Measurements from ENCODE around the gene MICB.
A peak's percentile ranks its signal among the peaks of the same experiment; 100 is the strongest.

MICB gene

DNA sequence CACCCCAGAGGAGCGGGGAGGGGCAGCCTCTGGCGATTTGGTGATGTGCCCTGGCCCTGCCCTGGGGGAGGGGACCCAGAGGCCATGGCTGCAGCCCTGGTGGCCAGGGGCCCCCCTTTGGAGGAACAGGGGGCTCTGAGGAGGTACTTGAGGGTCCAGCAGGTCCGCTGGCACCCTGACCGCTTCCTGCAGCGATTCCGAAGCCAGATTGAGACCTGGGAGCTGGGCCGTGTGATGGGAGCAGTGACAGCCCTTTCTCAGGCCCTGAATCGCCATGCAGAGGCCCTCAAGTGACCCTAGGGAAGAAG is 60.3 kb downstream of the MICB start:
- no peak overlapping the region for H3K9ac ChIP-seq (ENCODE audit: low read length)
- H3K23ac ChIP-seq (ENCODE audit: low read length in 2 of 2), result no peak overlapping the region
- peaks cover 22% of the 10 kb centered on the region for H3K79me1 ChIP-seq (replicated peaks; ENCODE audit: low read length, poor library complexity, severe bottlenecking)
- no peak overlapping the region for H2AFZ ChIP-seq (ENCODE audit: low read depth, low read length)
- H4K91ac ChIP-seq (ENCODE audit: low read length), result peak overlapping the region; percentile 93
- H3K4me1 ChIP-seq (ENCODE audit: control insufficient read depth, insufficient read depth, low read depth, low read length), result peaks cover 25% of the 10 kb centered on the region
- H3K4me2 ChIP-seq (ENCODE audit: low read length, poor library complexity, severe bottlenecking), result no peak overlapping the region
- peak overlapping the region; percentile 79 for H4K8ac ChIP-seq (ENCODE audit: low read length)
- H3K36me3 ChIP-seq (ENCODE audit: control insufficient read depth in 1 of 2, insufficient read depth in 2 of 2, low read depth in 1 of 2, low read length in 2 of 2), result peaks cover 31 to 69% of the 10 kb centered on the region in 2 experiments
- peak overlapping the region; percentile 59 to 82 for H2BK12ac ChIP-seq (ENCODE audit: low read length in 2 of 2)
- no peak overlapping the region for H2BK5ac ChIP-seq (ENCODE audit: low read depth, low read length, poor library complexity, severe bottlenecking)
- peak overlapping the region; percentile 34 for H2AK5ac ChIP-seq (ENCODE audit: low read length, severe bottlenecking)
- peak overlapping the region; percentile 96 for H2BK120ac ChIP-seq (ENCODE audit: low read depth, low read length)
- H3K18ac ChIP-seq (ENCODE audit: low read depth in 1 of 2, low read length in 2 of 2), result peak overlapping the region; percentile 56 to 95
- 98% methylated on average over 8 of the region's 8 CpGs for WGBS
- peak overlapping the region; percentile 6 to 93 for H3K4ac ChIP-seq (ENCODE audit: low read depth in 1 of 2, low read length in 2 of 2)
- H3K27me3 ChIP-seq (ENCODE audit: control insufficient read depth in 1 of 2, insufficient read depth in 1 of 2, low read length in 2 of 2), result no peaks in the 10 kb centered on the region
- peak overlapping the region; percentile 98 for H2BK15ac ChIP-seq (ENCODE audit: low read depth, poor library complexity, severe bottlenecking)
- H3K14ac ChIP-seq (ENCODE audit: low read length in 2 of 2), result no peak overlapping the region
- no peaks in the 10 kb centered on the region for H3K9me3 ChIP-seq (ENCODE audit: control insufficient read depth, low read length)
- H3K4me3 ChIP-seq (ENCODE audit: insufficient read depth in 1 of 2, low read depth in 1 of 2, low read length in 2 of 2), result no peak overlapping the region
- no peak overlapping the region for H3K27ac ChIP-seq (ENCODE audit: low read length, poor library complexity, severe bottlenecking)
- no peak for DNase-seq

DNA sequence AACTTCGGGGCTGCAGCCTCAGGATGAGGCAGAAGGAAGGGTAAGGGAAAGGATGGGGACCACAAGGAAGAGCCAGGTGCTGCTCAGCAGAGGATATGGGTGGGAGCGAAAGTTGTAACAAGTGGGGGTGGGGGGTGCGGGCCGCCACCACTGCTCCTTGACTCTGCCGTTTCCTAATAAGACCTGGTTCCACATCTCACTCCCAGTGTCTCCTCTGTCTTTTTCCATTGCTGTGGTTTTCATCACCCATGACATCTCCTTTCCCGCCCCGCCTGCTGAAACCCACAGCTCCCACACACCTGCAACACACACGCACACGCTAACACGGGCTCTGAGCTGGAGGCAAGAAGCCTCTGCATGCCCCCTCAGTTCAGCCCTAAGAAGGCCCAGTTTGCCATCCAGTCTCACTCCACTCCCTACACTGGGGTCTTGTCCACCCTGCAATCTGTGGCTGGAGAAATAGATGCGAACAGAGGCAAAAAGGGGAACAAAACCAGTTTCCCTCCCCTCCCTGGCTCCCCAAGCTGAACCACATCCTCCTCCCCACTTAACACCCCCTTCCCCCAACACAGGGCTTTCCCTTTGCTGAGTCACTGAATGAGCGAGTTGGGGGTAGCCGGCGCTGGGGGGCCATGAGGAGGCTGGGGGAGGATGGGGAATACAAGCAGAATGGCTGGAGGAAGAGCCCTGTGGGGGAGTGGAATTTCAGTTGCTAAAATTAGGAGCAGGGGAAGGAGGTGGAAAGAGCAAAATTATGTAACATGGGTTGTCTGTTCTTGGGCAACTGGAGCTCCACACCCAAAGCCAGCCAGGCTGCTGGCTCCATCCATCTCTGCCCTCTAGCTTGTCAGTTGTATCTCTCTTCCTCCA is 60.9 kb downstream of the MICB start:
- H2BK12ac ChIP-seq (ENCODE audit: low read length in 2 of 2), result peak overlapping the region; percentile 59 to 93
- H3K4ac ChIP-seq (ENCODE audit: low read depth in 1 of 2, low read length in 2 of 2), result peak overlapping the region; percentile 5 to 93
- peak overlapping the region; percentile 85 for H3K27ac ChIP-seq (ENCODE audit: low read length, poor library complexity, severe bottlenecking)
- peak overlapping the region; percentile 93 to 95 for H3K18ac ChIP-seq (ENCODE audit: low read depth in 1 of 2, low read length in 2 of 2)
- H4K8ac ChIP-seq (ENCODE audit: low read length), result peak overlapping the region; percentile 79
- no peak overlapping the region for H2AFZ ChIP-seq (ENCODE audit: low read depth, low read length)
- H3K4me3 ChIP-seq (ENCODE audit: insufficient read depth in 1 of 2, low read depth in 1 of 2, low read length in 2 of 2), result no peak overlapping the region
- H3K23ac ChIP-seq (ENCODE audit: low read length in 2 of 2), result no peak overlapping the region
- H3K4me1 ChIP-seq (ENCODE audit: control insufficient read depth, insufficient read depth, low read depth, low read length), result peaks cover 25% of the 10 kb centered on the region
- H3K27me3 ChIP-seq (ENCODE audit: control insufficient read depth in 1 of 2, insufficient read depth in 1 of 2, low read length in 2 of 2), result no peaks in the 10 kb centered on the region
- H2BK15ac ChIP-seq (ENCODE audit: low read depth, poor library complexity, severe bottlenecking), result peak overlapping the region; percentile 98
- peak overlapping the region; percentile 48 for H2BK5ac ChIP-seq (ENCODE audit: low read depth, low read length, poor library complexity, severe bottlenecking)
- DNase-seq, result peak; percentile 40
- no peaks in the 10 kb centered on the region for H3K9me3 ChIP-seq (ENCODE audit: control insufficient read depth, low read length)
- WGBS, result 80% methylated on average over 14 of the region's 14 CpGs
- peak overlapping the region; percentile 96 for H2BK120ac ChIP-seq (ENCODE audit: low read depth, low read length)
- no peak overlapping the region for H3K9ac ChIP-seq (ENCODE audit: low read length)
- H3K36me3 ChIP-seq (ENCODE audit: control insufficient read depth in 1 of 2, insufficient read depth in 2 of 2, low read depth in 1 of 2, low read length in 2 of 2), result peaks cover 31 to 64% of the 10 kb centered on the region in 2 experiments
- H2AK5ac ChIP-seq (ENCODE audit: low read length, severe bottlenecking), result peak overlapping the region; percentile 57
- peak overlapping the region; percentile 93 for H4K91ac ChIP-seq (ENCODE audit: low read length)
- no peak overlapping the region for H3K4me2 ChIP-seq (ENCODE audit: low read length, poor library complexity, severe bottlenecking)
- H3K14ac ChIP-seq (ENCODE audit: low read length in 2 of 2), result peak overlapping the region in 1 of 2 experiments; percentile 45
- H3K79me1 ChIP-seq (replicated peaks; ENCODE audit: low read length, poor library complexity, severe bottlenecking), result peaks cover 22% of the 10 kb centered on the region

DNA sequence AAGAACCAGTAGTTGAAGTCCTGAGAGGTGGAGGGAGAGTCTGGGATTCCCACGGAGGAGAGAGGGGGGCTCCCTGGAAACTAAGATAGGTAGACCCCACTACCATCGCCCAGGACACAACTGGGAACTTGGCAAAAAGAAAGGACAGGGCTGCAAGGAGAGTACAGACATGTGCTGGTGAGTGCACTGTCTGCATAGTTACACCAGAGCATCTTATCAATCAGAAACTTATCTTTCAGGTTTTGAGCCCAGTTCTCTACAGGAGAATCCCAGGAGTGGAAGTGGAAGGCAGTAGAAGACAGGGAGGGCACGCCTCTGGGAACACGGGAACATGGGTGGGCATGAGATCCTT is 61.6 kb downstream of the MICB start:
- peak overlapping the region; percentile 18 for H3K9ac ChIP-seq (ENCODE audit: low read length)
- H2AK5ac ChIP-seq (ENCODE audit: low read length, severe bottlenecking), result peak overlapping the region; percentile 57
- H2BK12ac ChIP-seq (ENCODE audit: low read length in 2 of 2), result peak overlapping the region; percentile 59 to 93
- H3K4me1 ChIP-seq (ENCODE audit: control insufficient read depth, insufficient read depth, low read depth, low read length), result peaks cover 25% of the 10 kb centered on the region
- H3K9me3 ChIP-seq (ENCODE audit: control insufficient read depth, low read length), result no peaks in the 10 kb centered on the region
- WGBS, result 55% methylated on average over 4 of the region's 4 CpGs
- H3K23ac ChIP-seq (ENCODE audit: low read length in 2 of 2), result peak overlapping the region in 1 of 2 experiments; percentile 61
- no peak overlapping the region for H3K4me2 ChIP-seq (ENCODE audit: low read length, poor library complexity, severe bottlenecking)
- peak overlapping the region; percentile 85 for H3K27ac ChIP-seq (ENCODE audit: low read length, poor library complexity, severe bottlenecking)
- peak overlapping the region; percentile 20 for H4K8ac ChIP-seq (ENCODE audit: low read length)
- peak overlapping the region; percentile 5 for H3K4ac ChIP-seq (ENCODE audit: low read depth in 1 of 2, low read length in 2 of 2)
- peak overlapping the region; percentile 45 for H4K91ac ChIP-seq (ENCODE audit: low read length)
- H3K79me1 ChIP-seq (replicated peaks; ENCODE audit: low read length, poor library complexity, severe bottlenecking), result peaks cover 20% of the 10 kb centered on the region
- DNase-seq, result no peak
- no peaks in the 10 kb centered on the region for H3K27me3 ChIP-seq (ENCODE audit: control insufficient read depth in 1 of 2, insufficient read depth in 1 of 2, low read length in 2 of 2)
- H2AFZ ChIP-seq (ENCODE audit: low read depth, low read length), result no peak overlapping the region
- peaks cover 31 to 56% of the 10 kb centered on the region in 2 experiments for H3K36me3 ChIP-seq (ENCODE audit: control insufficient read depth in 1 of 2, insufficient read depth in 2 of 2, low read depth in 1 of 2, low read length in 2 of 2)
- peak overlapping the region; percentile 48 for H2BK5ac ChIP-seq (ENCODE audit: low read depth, low read length, poor library complexity, severe bottlenecking)
- H3K4me3 ChIP-seq (ENCODE audit: insufficient read depth in 1 of 2, low read depth in 1 of 2, low read length in 2 of 2), result no peak overlapping the region
- H2BK15ac ChIP-seq (ENCODE audit: low read depth, poor library complexity, severe bottlenecking), result peak overlapping the region; percentile 91
- peak overlapping the region; percentile 96 for H2BK120ac ChIP-seq (ENCODE audit: low read depth, low read length)
- peak overlapping the region in 1 of 2 experiments; percentile 6 for H3K14ac ChIP-seq (ENCODE audit: low read length in 2 of 2)
- H3K18ac ChIP-seq (ENCODE audit: low read depth in 1 of 2, low read length in 2 of 2), result peak overlapping the region; percentile 93 to 95

DNA sequence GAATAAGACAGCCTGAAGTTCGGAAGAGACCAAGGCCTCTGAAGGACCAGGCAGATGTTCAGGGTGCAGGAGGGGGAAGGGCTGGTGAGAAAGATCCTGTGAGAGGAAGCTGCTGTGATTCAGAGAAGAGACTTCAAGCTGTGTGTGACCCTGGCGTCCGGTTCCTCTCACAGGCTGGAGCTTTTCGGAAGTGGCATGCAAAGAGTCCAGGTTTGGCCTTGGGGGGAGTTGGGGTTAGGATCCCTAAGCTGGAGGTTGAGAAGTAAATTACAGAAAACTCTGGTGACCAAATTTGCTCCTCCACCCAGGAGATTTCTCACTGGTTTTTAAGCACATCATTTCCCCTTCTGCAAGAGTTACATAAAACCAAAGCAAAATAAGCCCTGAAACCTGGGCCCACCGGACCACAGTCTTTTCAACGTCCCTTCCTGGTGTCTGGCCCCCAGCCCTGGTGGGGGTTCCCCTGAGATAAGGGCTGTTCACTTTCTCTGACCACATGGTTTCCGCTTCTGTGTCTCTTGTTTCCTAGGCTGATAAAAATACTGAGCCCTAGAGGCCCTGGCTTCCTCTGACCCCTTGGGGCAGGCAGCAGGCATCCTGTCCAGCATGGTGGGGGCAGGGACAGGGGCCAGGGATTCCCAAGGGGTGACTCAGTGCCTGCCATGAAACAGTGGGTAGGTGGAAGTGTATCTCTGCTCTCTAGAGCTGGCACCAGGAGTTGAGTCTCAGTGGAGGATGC is 62.2 kb downstream of the MICB start:
- DNase-seq, result peak; percentile 80
- H3K18ac ChIP-seq (ENCODE audit: low read depth in 1 of 2, low read length in 2 of 2), result peak overlapping the region; percentile 93 to 95
- peak overlapping the region; percentile 5 to 78 for H3K4ac ChIP-seq (ENCODE audit: low read depth in 1 of 2, low read length in 2 of 2)
- no peak overlapping the region for H3K4me3 ChIP-seq (ENCODE audit: insufficient read depth in 1 of 2, low read depth in 1 of 2, low read length in 2 of 2)
- H3K23ac ChIP-seq (ENCODE audit: low read length in 2 of 2), result no peak overlapping the region
- peaks cover 25% of the 10 kb centered on the region for H3K4me1 ChIP-seq (ENCODE audit: control insufficient read depth, insufficient read depth, low read depth, low read length)
- peak overlapping the region; percentile 85 for H3K27ac ChIP-seq (ENCODE audit: low read length, poor library complexity, severe bottlenecking)
- no peaks in the 10 kb centered on the region for H3K27me3 ChIP-seq (ENCODE audit: control insufficient read depth in 1 of 2, insufficient read depth in 1 of 2, low read length in 2 of 2)
- H3K9ac ChIP-seq (ENCODE audit: low read length), result peak overlapping the region; percentile 18
- peak overlapping the region; percentile 7 to 93 for H2BK12ac ChIP-seq (ENCODE audit: low read length in 2 of 2)
- peak overlapping the region; percentile 49 for H2BK5ac ChIP-seq (ENCODE audit: low read depth, low read length, poor library complexity, severe bottlenecking)
- peaks cover 20% of the 10 kb centered on the region for H3K79me1 ChIP-seq (replicated peaks; ENCODE audit: low read length, poor library complexity, severe bottlenecking)
- H2BK120ac ChIP-seq (ENCODE audit: low read depth, low read length), result peak overlapping the region; percentile 96
- H2AFZ ChIP-seq (ENCODE audit: low read depth, low read length), result no peak overlapping the region
- H3K14ac ChIP-seq (ENCODE audit: low read length in 2 of 2), result peak overlapping the region in 1 of 2 experiments; percentile 6
- H4K8ac ChIP-seq (ENCODE audit: low read length), result peak overlapping the region; percentile 65
- no peak overlapping the region for H3K4me2 ChIP-seq (ENCODE audit: low read length, poor library complexity, severe bottlenecking)
- peak overlapping the region; percentile 9 for H2AK5ac ChIP-seq (ENCODE audit: low read length, severe bottlenecking)
- H3K36me3 ChIP-seq (ENCODE audit: control insufficient read depth in 1 of 2, insufficient read depth in 2 of 2, low read depth in 1 of 2, low read length in 2 of 2), result peaks cover 31 to 52% of the 10 kb centered on the region in 2 experiments
- no peak overlapping the region for H2BK15ac ChIP-seq (ENCODE audit: low read depth, poor library complexity, severe bottlenecking)
- H4K91ac ChIP-seq (ENCODE audit: low read length), result peak overlapping the region; percentile 70
- no peaks in the 10 kb centered on the region for H3K9me3 ChIP-seq (ENCODE audit: control insufficient read depth, low read length)
- 2% methylated on average over 7 of the region's 7 CpGs for WGBS

All from mesenchymal stem cell (in vitro differentiated cells and primary cell).